GM23338 (cell line): ENCODE measurements around the gene FXYD2.

ENCODE experiments used
- CREB1 ChIP-seq: fragments of 250-450 bp; sonication (Bioruptor Pico); IDR thresholded peaks from 2 replicates; pipeline ENCODE4 v1.5.0; 2020; ENCODE audit warnings: low read depth, mild to moderate bottlenecking, moderate library complexity
- CTCF ChIP-seq, 2 experiments: fragments of 200-600 bp in 1 of 2; sonication (generic) in 1 of 2; conservative IDR thresholded peaks; 2 replicates each; pipeline versions ENCODE4 v1.5.1 to v1.6.1; 2016 to 2017; ENCODE audit warnings: antibody characterized with exemption in 2 of 2, low read depth in 2 of 2, mild to moderate bottlenecking in 2 of 2, moderate library complexity in 1 of 2
- ETS1 ChIP-seq: IDR thresholded peaks from 2 replicates; pipeline ENCODE4 v1.6.1; 2016; ENCODE audit warnings: antibody characterized with exemption
- EZH2 ChIP-seq: fragments of 200-600 bp; sonication (generic); IDR thresholded peaks from one replicate; pipeline ENCODE4 v1.8.0; 2017; ENCODE audit warnings: antibody characterized with exemption, mild to moderate bottlenecking, low read depth; ENCODE audit not compliant: unreplicated experiment
- EZH2phosphoT487 ChIP-seq: fragments of 200-600 bp; sonication (generic); IDR thresholded peaks from one replicate; pipeline ENCODE4 v1.8.1; 2018; ENCODE audit warnings: antibody characterized with exemption; ENCODE audit not compliant: unreplicated experiment
- JUNB ChIP-seq: IDR thresholded peaks from one replicate; pipeline ENCODE4 v1.6.1; 2016; ENCODE audit warnings: antibody characterized with exemption; ENCODE audit not compliant: unreplicated experiment
- POLR2AphosphoS5 ChIP-seq: IDR thresholded peaks from 2 replicates; pipeline ENCODE4 v1.6.1; 2016; ENCODE audit warnings: antibody characterized with exemption, low read depth
- REST ChIP-seq: IDR thresholded peaks from one replicate; pipeline ENCODE4 v1.6.1; 2018; ENCODE audit warnings: antibody characterized with exemption; ENCODE audit not compliant: unreplicated experiment
- STAT1 ChIP-seq: IDR thresholded peaks from one replicate; pipeline ENCODE4 v1.6.1; 2016; ENCODE audit warnings: antibody characterized with exemption; ENCODE audit not compliant: unreplicated experiment
- ZNF114 ChIP-seq: fragments of 250-450 bp; sonication (Bioruptor Pico); IDR thresholded peaks from 2 replicates; pipeline ENCODE4 v1.5.0; 2020; ENCODE audit warnings: mild to moderate bottlenecking, moderate library complexity

- TF ChIP-seq CTCF (conservative IDR thresholded peaks at IDR 0.05; ENCODE audit: low read depth in 2 of 2) (no peak), ZNF114 (no peak), JUNB (no peak), EZH2 (no peak), POLR2AphosphoS5 (no peak), CREB1 (CRISPR knock-in tag) (no peak), EZH2phosphoT487 (no peak), STAT1 (no peak), REST (no peak), ETS1 (no peak)
Measured at GRCh38 chr11:117790279-117790678, 34.3 kb downstream of the FXYD2 start.
